ENCODE results near the gene GAMT. TPM values are rescaled to one million over a fixed set of nuclear protein-coding genes. Genes with fewer than 3 reads are reported as not detected.
"Not testable (repeated sequence)": the region's sequence is repeated elsewhere in the genome, so short reads cannot be mapped to it uniquely, and the experiment has no call there.

GAMT gene
- total RNA-seq, 1 donor from 2014 or later, result 8.8 TPM

DNA sequence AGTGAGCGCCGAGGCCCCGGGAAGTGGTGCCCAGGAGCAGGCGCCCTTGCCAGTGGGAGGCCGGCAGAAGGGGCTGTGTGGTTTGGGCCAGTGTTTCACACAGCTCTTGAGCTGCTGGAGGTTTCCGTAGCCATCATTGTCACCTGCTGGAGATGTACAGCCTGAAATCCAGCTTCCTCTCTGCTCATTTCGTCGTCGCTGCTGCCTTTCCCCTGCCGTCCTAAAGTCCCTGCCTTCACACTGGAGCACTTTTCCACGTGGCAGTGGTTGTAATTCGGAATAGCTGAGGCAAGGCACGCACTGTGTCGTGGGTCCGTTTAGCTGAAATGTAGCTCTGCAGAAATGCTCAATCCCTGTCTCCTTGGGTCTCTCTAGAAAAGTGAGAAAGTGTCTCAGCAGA lies 19.2 kb upstream of the GAMT start:
- H3K27me3 Mint-ChIP-seq, result no peaks in the 10 kb centered on the region
- no peaks in the 10 kb centered on the region for H3K9me3 Mint-ChIP-seq
- ATAC-seq (ENCODE audit: low read depth) (no peak), DNase-seq (no peak)
- no peak overlapping the region for H3K27ac Mint-ChIP-seq
- TF ChIP-seq, protein P1, sequence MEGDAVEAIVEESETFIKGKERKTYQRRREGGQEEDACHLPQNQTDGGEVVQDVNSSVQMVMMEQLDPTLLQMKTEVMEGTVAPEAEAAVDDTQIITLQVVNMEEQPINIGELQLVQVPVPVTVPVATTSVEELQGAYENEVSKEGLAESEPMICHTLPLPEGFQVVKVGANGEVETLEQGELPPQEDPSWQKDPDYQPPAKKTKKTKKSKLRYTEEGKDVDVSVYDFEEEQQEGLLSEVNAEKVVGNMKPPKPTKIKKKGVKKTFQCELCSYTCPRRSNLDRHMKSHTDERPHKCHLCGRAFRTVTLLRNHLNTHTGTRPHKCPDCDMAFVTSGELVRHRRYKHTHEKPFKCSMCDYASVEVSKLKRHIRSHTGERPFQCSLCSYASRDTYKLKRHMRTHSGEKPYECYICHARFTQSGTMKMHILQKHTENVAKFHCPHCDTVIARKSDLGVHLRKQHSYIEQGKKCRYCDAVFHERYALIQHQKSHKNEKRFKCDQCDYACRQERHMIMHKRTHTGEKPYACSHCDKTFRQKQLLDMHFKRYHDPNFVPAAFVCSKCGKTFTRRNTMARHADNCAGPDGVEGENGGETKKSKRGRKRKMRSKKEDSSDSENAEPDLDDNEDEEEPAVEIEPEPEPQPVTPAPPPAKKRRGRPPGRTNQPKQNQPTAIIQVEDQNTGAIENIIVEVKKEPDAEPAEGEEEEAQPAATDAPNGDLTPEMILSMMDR (IDR thresholded peaks at IDR 0.05), result no peak
- CTCF ChIA-PET, result no interaction called here
- POLR2A ChIA-PET, result no interaction called here
- intact Hi-C loops (cut with micrococcal nuclease), result no loop called here
- H3K4me1 Mint-ChIP-seq, result peaks cover 10% of the 10 kb centered on the region
- no peak overlapping the region for H3K4me3 Mint-ChIP-seq
- peaks cover 75% of the 10 kb centered on the region for H3K36me3 Mint-ChIP-seq (ENCODE audit: low read depth)

DNA sequence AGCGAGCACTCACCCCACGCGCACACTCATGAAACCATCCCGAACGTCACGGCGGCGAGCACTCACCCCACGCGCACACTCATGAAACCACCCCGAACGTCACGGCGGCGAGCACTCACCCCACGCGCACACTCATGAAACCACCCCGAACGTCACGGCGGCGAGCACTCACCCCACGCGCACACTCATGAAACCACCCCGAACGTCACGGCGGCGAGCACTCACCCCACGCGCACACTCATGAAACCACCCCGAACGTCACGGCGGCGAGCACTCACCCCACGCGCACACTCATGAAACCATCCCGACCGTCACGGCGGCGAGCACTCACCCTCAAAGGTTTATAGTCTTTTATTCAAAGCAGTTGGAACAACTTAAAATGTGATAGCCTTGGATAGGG lies 18.7 kb upstream of the GAMT start:
- H3K4me3 Mint-ChIP-seq; intact Hi-C loops (cut with micrococcal nuclease); H3K9me3 Mint-ChIP-seq; POLR2A ChIA-PET; CTCF ChIA-PET; H3K27me3 Mint-ChIP-seq; H3K27ac Mint-ChIP-seq; ATAC-seq (ENCODE audit: low read depth); DNase-seq: not testable (repeated sequence)
- Mint-ChIP-seq H3K36me3 (ENCODE audit: low read depth) (peaks cover 72% of the 10 kb centered on the region), H3K4me1 (peaks cover 13% of the 10 kb centered on the region)

DNA sequence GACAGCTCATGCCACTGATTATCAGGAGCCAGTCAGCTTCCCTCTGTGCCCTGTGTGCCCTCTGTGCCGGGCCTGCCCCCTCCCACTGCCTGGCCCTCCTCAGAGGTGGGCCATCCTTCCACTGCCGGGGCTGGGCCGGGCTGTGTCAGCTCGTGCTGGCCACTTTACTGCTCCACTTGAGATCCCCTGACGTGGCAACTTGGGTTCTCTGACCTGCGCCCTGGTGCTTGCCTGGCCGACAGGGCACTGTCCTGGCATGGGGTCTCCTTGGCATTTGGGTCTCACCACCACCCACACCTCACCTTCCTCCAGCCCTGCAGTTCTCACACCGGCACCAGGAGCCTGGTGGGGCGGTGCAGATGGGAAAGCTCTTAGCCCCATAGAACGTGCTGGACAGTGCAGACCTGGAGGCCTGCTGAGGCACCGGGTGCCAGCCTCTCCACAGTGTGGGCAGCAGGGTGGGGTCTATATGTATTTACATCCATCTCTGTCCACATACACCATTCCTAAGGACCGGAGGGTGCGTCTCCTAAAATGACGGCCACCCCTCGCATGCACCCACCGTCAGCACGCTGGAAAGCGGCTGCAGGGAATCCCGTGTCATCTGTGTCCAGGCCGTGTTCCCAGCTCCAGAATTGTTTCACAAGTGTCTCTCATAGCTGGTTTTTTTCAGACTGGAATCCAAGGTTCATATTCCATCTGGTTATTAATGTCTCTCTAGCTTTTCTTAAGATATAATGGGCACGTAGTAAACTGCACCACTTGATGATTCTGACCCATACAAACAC lies 17.8 kb upstream of the GAMT start:
- no peaks in the 10 kb centered on the region for H3K9me3 Mint-ChIP-seq
- H3K4me1 Mint-ChIP-seq, result peaks cover 15% of the 10 kb centered on the region
- CTCF ChIA-PET, result no interaction called here
- DNase-seq, result no peak
- POLR2A ChIA-PET, result no interaction called here
- peaks cover 67% of the 10 kb centered on the region for H3K36me3 Mint-ChIP-seq (ENCODE audit: low read depth)
- intact Hi-C loops (cut with micrococcal nuclease), result no loop called here
- ATAC-seq (ENCODE audit: low read depth), result no peak
- no peaks in the 10 kb centered on the region for H3K27me3 Mint-ChIP-seq
- H3K27ac Mint-ChIP-seq, result no peak overlapping the region
- TF ChIP-seq, protein P1 (IDR thresholded peaks at IDR 0.05), result no peak
- H3K4me3 Mint-ChIP-seq, result no peak overlapping the region

DNA sequence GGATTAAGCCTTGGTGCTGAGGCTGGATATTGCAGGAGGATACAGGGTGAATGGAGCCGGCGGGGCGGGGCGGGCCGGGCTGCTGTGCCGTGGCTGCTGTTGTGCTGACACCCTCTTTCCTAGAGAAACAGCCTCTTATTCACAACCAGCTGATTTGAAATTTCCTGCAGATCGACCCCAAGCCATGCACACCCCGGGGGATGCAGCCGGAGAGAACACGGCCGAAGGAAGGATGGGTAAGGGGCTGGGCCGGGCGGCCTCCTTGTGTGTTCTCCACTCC lies 17.1 kb upstream of the GAMT start:
- intact Hi-C loops (cut with micrococcal nuclease), result no loop called here
- Mint-ChIP-seq H3K4me1 (peaks cover 16% of the 10 kb centered on the region), H3K36me3 (ENCODE audit: low read depth) (peaks cover 63% of the 10 kb centered on the region), H3K27ac (no peak overlapping the region), H3K4me3 (no peak overlapping the region), H3K9me3 (no peaks in the 10 kb centered on the region), H3K27me3 (no peaks in the 10 kb centered on the region)
- ChIA-PET POLR2A (interaction anchor here (1.2 kb wide), 1 partner anchor 9 kb away, joined by 3 read pairs; no protein-coding TSS in a partner anchor), CTCF (no interaction called here)
- TF ChIP-seq, protein P1 (IDR thresholded peaks at IDR 0.05), result no peak
- ATAC-seq (ENCODE audit: low read depth) (no peak), DNase-seq (no peak)

DNA sequence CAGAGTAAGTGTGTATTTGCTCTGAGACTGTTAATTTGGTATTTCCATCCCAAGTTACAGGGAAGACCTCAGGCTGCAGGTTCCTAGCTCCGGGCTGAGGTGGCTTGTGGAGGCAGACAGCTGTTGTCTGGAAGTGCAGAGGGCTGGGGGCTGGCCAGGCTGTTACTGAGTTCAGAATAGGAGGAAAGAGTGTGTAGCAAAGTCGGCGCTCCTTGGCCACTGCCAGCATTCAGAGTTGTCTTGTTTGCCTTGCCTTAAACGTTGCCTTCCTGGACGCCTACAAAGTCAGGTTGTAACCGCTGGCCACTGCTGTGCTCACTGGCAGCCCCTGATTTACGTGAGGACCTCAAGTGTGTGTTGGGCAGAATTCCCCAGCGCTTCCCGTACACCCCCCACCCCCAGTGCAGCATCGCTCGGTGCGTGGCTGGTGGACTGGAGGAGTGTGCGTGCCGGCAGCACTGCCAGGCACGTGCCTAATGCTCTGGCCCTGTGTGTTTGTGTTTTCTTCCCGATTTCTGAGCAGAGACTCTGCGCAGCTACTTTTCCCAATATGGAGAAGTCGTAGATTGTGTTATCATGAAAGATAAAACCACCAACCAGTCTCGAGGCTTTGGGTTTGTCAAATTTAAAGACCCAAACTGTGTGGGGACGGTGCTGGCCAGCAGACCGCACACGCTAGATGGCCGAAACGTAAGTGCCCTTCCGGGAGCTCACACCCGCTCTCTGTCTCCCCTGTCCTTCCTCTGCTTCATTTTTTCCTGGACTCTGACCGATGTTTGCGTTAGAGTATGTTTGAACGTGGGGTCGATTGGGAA lies 16.5 kb upstream of the GAMT start:
- Mint-ChIP-seq H3K4me3 (no peak overlapping the region), H3K27me3 (no peaks in the 10 kb centered on the region), H3K9me3 (no peaks in the 10 kb centered on the region), H3K36me3 (ENCODE audit: low read depth) (peaks cover 63% of the 10 kb centered on the region), H3K4me1 (peaks cover 20% of the 10 kb centered on the region), H3K27ac (peak overlapping the region; percentile 24)
- ATAC-seq (ENCODE audit: low read depth), result no peak
- ChIA-PET CTCF (no interaction called here), POLR2A (interaction anchor here (1.2 kb wide), 1 partner anchor 8 kb away, joined by 3 read pairs; no protein-coding TSS in a partner anchor)
- intact Hi-C loops (cut with micrococcal nuclease), result no loop called here
- DNase-seq, result no peak
- TF ChIP-seq, protein P1 (IDR thresholded peaks at IDR 0.05), result no peak
